CD8-positive, alpha-beta memory T cell (primary cell): ENCODE measurements around the gene FREM2. TPM values are rescaled to one million over a fixed set of nuclear protein-coding genes. Genes with fewer than 3 reads are reported as not detected.

Source experiments
- CTCF ChIA-PET: fragments of 350-600 bp; sonication (Branson Sonifier 250); formaldehyde crosslinking; loops from one replicate; lab custom pipeline; 2021; ENCODE audit warnings: antibody characterized with exemption; lab: Charles Lee
- POLR2A ChIA-PET: fragments of 350-600 bp; sonication (Branson Sonifier 250); formaldehyde crosslinking; loops from one replicate; lab custom pipeline; 2021; ENCODE audit warnings: antibody characterized with exemption; lab: Charles Lee
- DNase-seq, 5 donors: peaks; one replicate each; pipeline versions ENCODE4 v3.0.0 to v3.0.0-alpha.2; 2020 to 2022; ENCODE audit warnings: mixed read lengths in 1 of 5
- H3K27ac ChIP-seq: one replicate; pipeline ENCODE4 v1.7.0; 2013; ENCODE audit warnings: low read depth, mild to moderate bottlenecking, low read length, moderate library complexity
- H3K27me3 ChIP-seq: 2 replicates; pipeline ENCODE4 v1.7.0; 2013; ENCODE audit warnings: low read length, mild to moderate bottlenecking; ENCODE audit not compliant: insufficient read depth, poor library complexity, severe bottlenecking
- H3K36me3 ChIP-seq: 2 replicates; pipeline ENCODE4 v1.7.0; 2013; ENCODE audit warnings: mild to moderate bottlenecking, low read length, moderate library complexity; ENCODE audit not compliant: insufficient read depth
- H3K4me1 ChIP-seq: 2 replicates; pipeline ENCODE4 v1.7.0; 2013; ENCODE audit warnings: mild to moderate bottlenecking, low read length, moderate library complexity; ENCODE audit not compliant: insufficient read depth
- H3K4me3 ChIP-seq: 2 replicates; pipeline ENCODE4 v1.7.0; 2013; ENCODE audit warnings: mild to moderate bottlenecking, low read length
- H3K9me3 ChIP-seq: 2 replicates; pipeline ENCODE4 v1.7.0; 2013; ENCODE audit warnings: mild to moderate bottlenecking, low read length
- H3K27ac Mint-ChIP-seq, 8 donors: one replicate each; pipeline ENCODE4 v1.8.0; 2020 to 2021; ENCODE audit warnings: mixed read lengths in 8 of 8, mild to moderate bottlenecking in 6 of 8, inconsistent platforms in 3 of 8, moderate library complexity in 3 of 8
- H3K27me3 Mint-ChIP-seq, 2 donors: one replicate each; pipeline ENCODE4 v1.8.0; 2020 to 2021; ENCODE audit warnings: mixed read lengths in 2 of 2, mild to moderate bottlenecking in 1 of 2, moderate library complexity in 1 of 2
- H3K36me3 Mint-ChIP-seq, 3 donors: one replicate each; pipeline ENCODE4 v1.8.0; 2020 to 2021; ENCODE audit warnings: mixed read lengths in 3 of 3, inconsistent platforms in 1 of 3, mild to moderate bottlenecking in 1 of 3
- H3K4me1 Mint-ChIP-seq, 3 donors: one replicate each; pipeline ENCODE4 v1.8.0; 2020 to 2021; ENCODE audit warnings: mixed read lengths in 3 of 3, inconsistent platforms in 1 of 3, mild to moderate bottlenecking in 1 of 3
- H3K4me3 Mint-ChIP-seq, 7 donors: one replicate each; pipeline ENCODE4 v1.8.0; 2020 to 2021; ENCODE audit warnings: mixed read lengths in 7 of 7, mild to moderate bottlenecking in 6 of 7, moderate library complexity in 4 of 7, inconsistent platforms in 2 of 7
- H3K9me3 Mint-ChIP-seq, 5 donors: one replicate each; pipeline ENCODE4 v1.8.0; 2020 to 2022; ENCODE audit warnings: mixed read lengths in 5 of 5, mild to moderate bottlenecking in 3 of 5, moderate library complexity in 2 of 5, inconsistent platforms in 1 of 5
- polyA plus RNA-seq: library from polyadenylated mRNA; unstranded; fragments of 300-500 nt; fragmentation: Illumina TruSeq; gene quantifications from one replicate; pipeline ENCODE4 v1.2.3, GENCODE V29; 2021
- total RNA-seq, 2 experiments: library from RNA; stranded (reverse); gene quantifications; one replicate each; pipeline ENCODE4 v1.2.3, GENCODE V29; 2021

FREM2 gene
- total and polyA plus RNA-seq, 3 experiments from 2014 or later: not detected

- Mint-ChIP-seq H3K36me3 (no peaks in the 10 kb centered on the region), H3K4me1 (peaks cover 0 to 4% (median 3%) of the 10 kb centered on the region in 3 donors), H3K9me3 (no peaks in the 10 kb centered on the region), H3K27ac (no peak overlapping the region), H3K4me3 (no peak overlapping the region), H3K27me3 (peaks cover 5 to 10% of the 10 kb centered on the region in 2 donors)
- Histone ChIP-seq H3K27me3 (no peaks in the 10 kb centered on the region), H3K9me3 (no peaks in the 10 kb centered on the region), H3K36me3 (no peaks in the 10 kb centered on the region), H3K4me1 (no peaks in the 10 kb centered on the region), H3K4me3 (no peak overlapping the region), H3K27ac (no peak overlapping the region)
- ChIA-PET POLR2A (no interaction called here), CTCF (no interaction called here)
- DNase-seq: no peak
These were observed 6.0 kb upstream of the FREM2 start for GRCh38 chr13:38680912-38681311.

DNA sequence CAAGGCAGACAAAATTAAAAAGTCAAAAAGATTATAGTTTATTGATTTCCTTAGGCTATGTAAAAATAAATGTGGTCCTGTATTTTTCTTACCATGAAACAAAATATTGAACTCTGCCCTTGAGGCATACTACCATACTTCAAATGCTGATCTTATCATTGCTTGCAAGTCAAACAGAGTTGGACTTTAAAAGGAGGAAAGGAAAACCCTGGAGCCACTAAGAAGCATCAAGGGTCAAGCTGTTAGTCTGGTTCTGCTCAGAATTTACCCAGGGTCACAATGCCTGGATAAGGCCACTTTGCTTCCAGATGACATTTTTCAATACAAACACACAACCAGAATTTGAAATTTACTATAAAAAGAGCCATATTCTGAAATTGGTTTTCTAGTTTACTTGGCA is 2.2 kb upstream of the FREM2 start:
- H3K27ac ChIP-seq: no peak overlapping the region
- Mint-ChIP-seq H3K36me3 (no peaks in the 10 kb centered on the region), H3K4me3 (no peak overlapping the region), H3K27ac (no peak overlapping the region), H3K9me3 (no peaks in the 10 kb centered on the region), H3K27me3 (peaks cover 9 to 19% of the 10 kb centered on the region in 2 donors), H3K4me1 (peaks cover 0 to 7% (median 6%) of the 10 kb centered on the region in 3 donors)
- no peaks in the 10 kb centered on the region for H3K9me3 ChIP-seq
- ChIA-PET CTCF (no interaction called here), POLR2A (no interaction called here)
- no peak overlapping the region for H3K4me3 ChIP-seq
- H3K4me1 ChIP-seq: no peaks in the 10 kb centered on the region
- no peaks in the 10 kb centered on the region for H3K27me3 ChIP-seq
- H3K36me3 ChIP-seq: no peaks in the 10 kb centered on the region
- DNase-seq: no peak

DNA sequence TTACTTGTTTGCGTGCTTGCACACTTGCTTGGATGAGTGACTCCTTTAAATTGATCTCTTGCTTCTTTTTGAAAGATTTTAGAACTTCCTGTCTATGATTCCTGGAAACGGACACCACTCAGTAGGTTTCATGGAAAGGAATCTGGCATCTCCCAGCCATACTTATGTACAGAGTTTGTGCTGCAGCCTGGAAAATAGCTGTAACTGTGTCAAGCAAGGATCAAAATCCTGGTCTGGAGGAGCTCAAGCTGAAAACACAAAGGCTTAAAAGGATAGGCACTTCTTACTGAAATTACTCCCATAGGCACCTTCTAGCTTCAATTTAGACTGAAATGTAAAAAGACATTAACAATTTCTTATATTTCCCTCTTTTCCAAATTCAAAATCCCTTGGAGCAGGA is 1.4 kb upstream of the FREM2 start:
- Histone ChIP-seq H3K27me3 (no peaks in the 10 kb centered on the region), H3K4me1 (no peaks in the 10 kb centered on the region), H3K9me3 (no peaks in the 10 kb centered on the region), H3K4me3 (no peak overlapping the region), H3K27ac (no peak overlapping the region), H3K36me3 (no peaks in the 10 kb centered on the region)
- no peak overlapping the region for H3K4me3 Mint-ChIP-seq
- ChIA-PET CTCF (no interaction called here), POLR2A (no interaction called here)
- peaks cover 0 to 7% (median 6%) of the 10 kb centered on the region in 3 donors for H3K4me1 Mint-ChIP-seq
- H3K9me3 Mint-ChIP-seq: no peaks in the 10 kb centered on the region
- peaks cover 9 to 19% of the 10 kb centered on the region in 2 donors for H3K27me3 Mint-ChIP-seq
- H3K27ac Mint-ChIP-seq: no peak overlapping the region
- H3K36me3 Mint-ChIP-seq: no peaks in the 10 kb centered on the region
- DNase-seq: no peak

GRCh38 chr13:38685974-38686576 is 802 bp upstream of the FREM2 start:
- Mint-ChIP-seq H3K4me3 (no peak overlapping the region), H3K9me3 (no peaks in the 10 kb centered on the region), H3K4me1 (peaks cover 0 to 7% (median 6%) of the 10 kb centered on the region in 3 donors), H3K27me3 (peaks cover 9 to 19% of the 10 kb centered on the region in 2 donors), H3K27ac (no peak overlapping the region), H3K36me3 (no peaks in the 10 kb centered on the region)
- no peak for DNase-seq
- H3K36me3 ChIP-seq: no peaks in the 10 kb centered on the region
- H3K27me3 ChIP-seq: no peaks in the 10 kb centered on the region
- no peak overlapping the region for H3K4me3 ChIP-seq
- H3K27ac ChIP-seq: no peak overlapping the region
- ChIA-PET POLR2A (no interaction called here), CTCF (no interaction called here)
- no peaks in the 10 kb centered on the region for H3K4me1 ChIP-seq
- H3K9me3 ChIP-seq: no peaks in the 10 kb centered on the region

GRCh38 chr13:38687246-38688229 is 661 bp downstream of the FREM2 start:
- Histone ChIP-seq H3K27me3 (no peaks in the 10 kb centered on the region), H3K27ac (no peak overlapping the region), H3K9me3 (no peaks in the 10 kb centered on the region), H3K4me1 (no peaks in the 10 kb centered on the region), H3K36me3 (no peaks in the 10 kb centered on the region), H3K4me3 (no peak overlapping the region)
- CTCF ChIA-PET: no interaction called here
- DNase-seq: no peak
- no peaks in the 10 kb centered on the region for H3K36me3 Mint-ChIP-seq
- H3K9me3 Mint-ChIP-seq: no peaks in the 10 kb centered on the region
- POLR2A ChIA-PET: no interaction called here
- H3K27ac Mint-ChIP-seq: no peak overlapping the region
- no peak overlapping the region for H3K4me3 Mint-ChIP-seq
- H3K27me3 Mint-ChIP-seq: peaks cover 9 to 19% of the 10 kb centered on the region in 2 donors
- peaks cover 0 to 7% (median 6%) of the 10 kb centered on the region in 3 donors for H3K4me1 Mint-ChIP-seq

GRCh38 chr13:38688674-38689073 is 1.8 kb downstream of the FREM2 start:
- no peaks in the 10 kb centered on the region for H3K27me3 ChIP-seq
- H3K4me1 Mint-ChIP-seq: peaks cover 0 to 7% (median 6%) of the 10 kb centered on the region in 3 donors
- ChIA-PET CTCF (no interaction called here), POLR2A (no interaction called here)
- peaks cover 9 to 17% of the 10 kb centered on the region in 2 donors for H3K27me3 Mint-ChIP-seq
- no peak overlapping the region for H3K27ac ChIP-seq
- no peak overlapping the region for H3K4me3 ChIP-seq
- H3K9me3 ChIP-seq: no peaks in the 10 kb centered on the region
- H3K4me3 Mint-ChIP-seq: no peak overlapping the region
- no peaks in the 10 kb centered on the region for H3K9me3 Mint-ChIP-seq
- H3K27ac Mint-ChIP-seq: no peak overlapping the region
- no peaks in the 10 kb centered on the region for H3K36me3 Mint-ChIP-seq
- DNase-seq: no peak
- no peaks in the 10 kb centered on the region for H3K36me3 ChIP-seq
- no peaks in the 10 kb centered on the region for H3K4me1 ChIP-seq

GRCh38 chr13:38690231-38690630 is 3.4 kb downstream of the FREM2 start:
- no peak overlapping the region for H3K27ac ChIP-seq
- no peak overlapping the region for H3K27ac Mint-ChIP-seq
- H3K4me1 ChIP-seq: no peaks in the 10 kb centered on the region
- ChIA-PET CTCF (no interaction called here), POLR2A (no interaction called here)
- DNase-seq: no peak
- peaks cover 0 to 7% (median 6%) of the 10 kb centered on the region in 3 donors for H3K4me1 Mint-ChIP-seq
- no peaks in the 10 kb centered on the region for H3K36me3 ChIP-seq
- no peak overlapping the region for H3K4me3 ChIP-seq
- H3K36me3 Mint-ChIP-seq: no peaks in the 10 kb centered on the region
- no peak overlapping the region for H3K4me3 Mint-ChIP-seq
- no peaks in the 10 kb centered on the region for H3K9me3 ChIP-seq
- no peaks in the 10 kb centered on the region for H3K27me3 ChIP-seq
- H3K27me3 Mint-ChIP-seq: peaks cover 9 to 16% of the 10 kb centered on the region in 2 donors
- H3K9me3 Mint-ChIP-seq: no peaks in the 10 kb centered on the region

DNA sequence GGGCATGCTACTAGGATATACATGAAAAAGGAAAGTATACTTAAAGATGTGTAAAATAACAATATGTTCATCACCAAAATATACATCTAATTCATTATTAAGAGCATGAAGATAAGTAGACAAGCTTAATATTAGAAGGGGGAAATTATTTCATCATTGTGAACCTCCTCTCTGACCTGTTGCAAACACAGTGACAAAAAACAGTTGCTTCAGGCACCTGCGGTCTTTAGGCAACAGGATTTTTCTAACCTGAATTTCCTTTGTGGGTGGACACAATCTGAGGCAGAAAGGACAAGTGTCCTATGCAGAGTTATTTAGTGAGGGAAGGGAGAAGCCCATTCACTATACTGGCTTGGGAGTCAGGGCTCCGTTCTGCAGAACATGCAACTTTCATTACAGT is 6.3 kb downstream of the FREM2 start:
- no peaks in the 10 kb centered on the region for H3K4me1 ChIP-seq
- no peak overlapping the region for H3K27ac ChIP-seq
- no peaks in the 10 kb centered on the region for H3K9me3 ChIP-seq
- ChIA-PET CTCF (no interaction called here), POLR2A (no interaction called here)
- Mint-ChIP-seq H3K27me3 (no peaks in the 10 kb centered on the region), H3K9me3 (peaks cover 0 to 5% (median 0%) of the 10 kb centered on the region in 5 donors), H3K4me3 (no peak overlapping the region), H3K36me3 (no peaks in the 10 kb centered on the region), H3K27ac (no peak overlapping the region), H3K4me1 (no peaks in the 10 kb centered on the region)
- H3K36me3 ChIP-seq: no peaks in the 10 kb centered on the region
- DNase-seq: no peak
- no peaks in the 10 kb centered on the region for H3K27me3 ChIP-seq
- H3K4me3 ChIP-seq: no peak overlapping the region
